K562 (cell line): Measurements from ENCODE around the gene KDM4C. TPM values are rescaled to one million over a fixed set of nuclear protein-coding genes. Genes with fewer than 3 reads are reported as not detected.

Source experiments
- ATAC-seq: fragments of 200-7000 bp; cut with Tn5 transposase; 3 replicates; pipeline ENCODE4 v1.9.1; 2020; ENCODE audit warnings: moderate library complexity
- BruUV-seq: library from RNA; stranded (reverse); fragments of 400-500 nt; replicated peaks from 2 replicates; lab custom pipeline; 2021; lab: Mats Ljungman, UMichigan
- CTCF ChIA-PET: fragments of 300-600 bp; formaldehyde crosslinking; extraction: SDS; loops from one replicate; lab custom pipeline; 2021; ENCODE audit warnings: low intra/inter-chr PET ratio; lab: Yijun Ruan, JAX
- POLR2A ChIA-PET: fragments of 300-600, 350-650 bp; sonication (Branson Sonifier 250); formaldehyde crosslinking; extraction: SDS; loops from one replicate; lab custom pipeline; 2021; ENCODE audit warnings: antibody characterized with exemption, inconsistent platforms; lab: Yijun Ruan, JAX
- DNase-seq, 4 experiments: peaks; one replicate each; pipeline versions ENCODE4 v3.0.0 to v3.0.0-alpha.2; 2011 to 2018; ENCODE audit warnings: low spot score in 3 of 4, mixed read lengths in 3 of 4; ENCODE audit errors: extremely low read depth in 1 of 4
- FAIRE-seq: peaks from 2 replicates; lab custom pipeline; 2011; peaks lifted over from hg19 to GRCh38; lab: Jason Lieb, UNC
- H2AFZ ChIP-seq: 2 replicates; pipeline ENCODE4 v1.6.0; 2011; ENCODE audit warnings: low read depth, low read length, control low read depth, inconsistent platforms
- H3K27ac ChIP-seq: fragments of 200-600 bp; 3 replicates; pipeline ENCODE4 v1.8.0; 2011; ENCODE audit warnings: low read depth, mild to moderate bottlenecking, control low read depth, inconsistent platforms, low read length, moderate library complexity, mixed read lengths; ENCODE audit errors: extremely low read depth
- H3K27me3 ChIP-seq, 2 experiments: fragments of 300-600 bp in 1 of 2; 2 replicates in 1 of 2; 3 replicates in 1 of 2; pipeline versions ENCODE4 v1.6.0 to v1.8.0; 2011; ENCODE audit warnings: inconsistent platforms in 2 of 2, low read length in 2 of 2, mild to moderate bottlenecking in 1 of 2, mixed read lengths in 1 of 2, moderate library complexity in 1 of 2; ENCODE audit not compliant: control insufficient read depth in 2 of 2, insufficient read depth in 2 of 2
- H3K36me3 ChIP-seq: fragments of 300-600 bp; 3 replicates; pipeline ENCODE4 v1.8.0; 2011; ENCODE audit warnings: mild to moderate bottlenecking, low read length, inconsistent platforms; ENCODE audit not compliant: control insufficient read depth, insufficient read depth
- H3K4me1 ChIP-seq, 2 experiments: fragments of 200-600 bp in 1 of 2; replicated peaks in 1 of 2; 2 replicates in 1 of 2; 3 replicates in 1 of 2; pipeline versions ENCODE4 v1.5.1 to v1.8.0; 2011; ENCODE audit warnings: inconsistent platforms in 2 of 2, low read length in 2 of 2, mild to moderate bottlenecking in 1 of 2, mixed read lengths in 1 of 2, moderate library complexity in 1 of 2; ENCODE audit not compliant: control insufficient read depth in 2 of 2, insufficient read depth in 2 of 2
- H3K4me2 ChIP-seq: 2 replicates; pipeline ENCODE4 v1.6.1; 2011; ENCODE audit warnings: low read length, control low read depth, inconsistent platforms, mixed read lengths; ENCODE audit not compliant: insufficient read depth
- H3K4me3 ChIP-seq: fragments of 200-600 bp; sonication (generic), shearing (Covaris generic); 2 replicates; pipeline ENCODE4 v1.5.1; 2016; ENCODE audit warnings: control low read depth, inconsistent platforms
- H3K79me2 ChIP-seq: fragments of 200-600 bp; 3 replicates; pipeline ENCODE4 v1.8.0; 2011; ENCODE audit warnings: low read length, inconsistent platforms; ENCODE audit not compliant: control insufficient read depth, insufficient read depth
- H3K9ac ChIP-seq, 2 experiments: 2 replicates each; pipeline versions ENCODE4 v1.6.0 to v1.6.1; 2011; ENCODE audit warnings: low read depth in 2 of 2, low read length in 2 of 2, control low read depth in 1 of 2, inconsistent platforms in 1 of 2, mild to moderate bottlenecking in 1 of 2, mixed read lengths in 1 of 2; ENCODE audit not compliant: insufficient read depth in 1 of 2
- H3K9me1 ChIP-seq: one replicate; pipeline ENCODE4 v1.6.0; 2011; ENCODE audit warnings: inconsistent platforms, mild to moderate bottlenecking, low read length, moderate library complexity; ENCODE audit not compliant: control insufficient read depth, insufficient read depth
- H3K9me3 ChIP-seq: replicated peaks from 2 replicates; pipeline ENCODE4 v1.5.1; 2011; ENCODE audit warnings: low read depth, low read length, inconsistent platforms; ENCODE audit not compliant: control insufficient read depth, insufficient read depth
- H4K20me1 ChIP-seq: replicated peaks from 2 replicates; pipeline ENCODE4 v1.6.1; 2011; ENCODE audit warnings: low read length, inconsistent platforms, mixed read lengths; ENCODE audit not compliant: control insufficient read depth, insufficient read depth
- CBFA2T3 ChIP-seq: fragments of 450-650 bp; IDR thresholded peaks from 2 replicates; pipeline ENCODE4 v1.6.1; 2017
- CBX8 ChIP-seq: fragments of 200-600 bp; sonication (generic); IDR thresholded peaks from 2 replicates; pipeline ENCODE4 v1.6.1; 2012; ENCODE audit warnings: borderline replicate concordance, mixed run types, low read depth, mild to moderate bottlenecking, moderate library complexity, mixed read lengths, low read length, control low read depth, inconsistent platforms; ENCODE audit not compliant: poor library complexity, severe bottlenecking; ENCODE audit errors: extremely low read depth
- EP400 ChIP-seq: fragments of 450-650 bp; IDR thresholded peaks from 2 replicates; pipeline ENCODE4 v1.6.1; 2017; ENCODE audit warnings: antibody characterized with exemption, mild to moderate bottlenecking, moderate library complexity
- GABPA ChIP-seq: fragments of 200-800 bp; sonication (Bioruptor generic); conservative IDR thresholded peaks from 2 replicates; pipeline ENCODE4 v1.6.1; 2016; ENCODE audit warnings: low read depth, missing genetic modification characterization, missing compliant biosample characterization
- HLTF ChIP-seq: fragments of 450-650 bp; IDR thresholded peaks from 2 replicates; pipeline ENCODE4 v1.6.1; 2016
- KLF10 ChIP-seq: fragments of 250-450 bp; sonication (Bioruptor Pico); IDR thresholded peaks from 2 replicates; pipeline ENCODE4 v1.6.1; 2021; ENCODE audit warnings: matching md5 sums
- WGBS: fragments of 100-300 bp; shearing (Covaris generic); methylation state at CpG from one replicate; pipeline ENCODE4 v1.1.6; 2016; ENCODE audit warnings: low coverage, mixed read lengths; ENCODE audit not compliant: insufficient coverage; ENCODE audit errors: missing lambda C conversion rate; 5-methylcytosine and 5-hydroxymethylcytosine counted together
- in situ Hi-C: fragments of 300-500 bp; cut with MboI; formaldehyde crosslinking; loops from 4 replicates; pipeline ENCODE4 v1.15.0; 2018; ENCODE audit warnings: inconsistent platforms, mixed read lengths
- intact Hi-C: fragments of 100-400 bp; cut with micrococcal nuclease; formaldehyde crosslinking; loops from 2 replicates; pipeline ENCODE4 v1.14.2; 2022
- polyA plus RNA-seq, 8 experiments: library from polyadenylated mRNA; depleted of rRNA in 4 of 8; stranded (reverse) in 5 of 8; unstranded in 3 of 8; fragments of >200 nt; fragmentation: Nextera tagmentation in 2 of 8; fragmentation: Illumina TruSeq in 1 of 8; extraction: Ambion mirVana in 2 of 8; extraction: Trizol in 1 of 8; gene quantifications; 2 replicates each; pipeline versions ENCODE4 v1.2.1 to v1.2.3, GENCODE V29; 2011 to 2014; ENCODE audit warnings: inconsistent platforms in 1 of 8, missing spikeins in 1 of 8
- total RNA-seq, 7 experiments: library from RNA; depleted of rRNA in 6 of 7; stranded (reverse); fragments of >200 nt in 6 of 7; fragmentation: Illumina TruSeq in 2 of 7; extraction: Trizol in 2 of 7; gene quantifications; 2 replicates each; pipeline versions ENCODE4 v1.2.1 to v1.2.3, GENCODE V29; 2011 to 2021; ENCODE audit warnings: low replicate concordance in 1 of 7
- TF ChIP-seq, protein P1 (sequence below): fragments of 450-650 bp; IDR thresholded peaks from 2 replicates; pipeline ENCODE4 v1.6.1; 2016; ENCODE audit warnings: borderline replicate concordance

Gene KDM4C
- total and polyA plus RNA-seq, 9 of the 15 experiments (the other 6 are each of a cell fraction or from before 2014, with no cell fraction given): 5.4 to 17.0 (median 12.6) TPM

DNA sequence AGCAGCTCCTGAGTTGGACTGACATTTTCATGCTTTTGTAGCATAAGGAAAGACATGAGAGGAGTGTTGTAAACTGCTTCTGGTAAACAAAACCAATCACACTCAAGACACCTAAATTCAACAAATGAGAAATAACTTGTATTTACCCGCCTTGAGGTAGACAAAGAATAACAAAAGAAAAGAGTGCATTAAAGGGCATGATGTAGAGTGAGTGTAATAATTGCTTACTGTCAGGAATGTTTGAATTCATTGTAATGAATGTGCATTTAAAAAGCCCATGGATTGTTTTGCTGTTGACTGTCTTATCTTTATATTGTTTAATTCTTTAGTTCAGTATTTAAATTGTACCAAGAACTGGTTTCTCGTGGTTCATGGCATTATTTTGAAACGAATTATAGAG is 61.8 kb downstream of the KDM4C start:
- CTCF ChIA-PET: no interaction called here

More for the DNA sequence above, 61.8 kb downstream of the KDM4C start:
- Histone ChIP-seq H3K27me3 (no peaks in the 10 kb centered on the region), H3K79me2 (no peaks in the 10 kb centered on the region; the same call in 2 of the 3 replicates), H3K4me3 (no peak overlapping the region), H4K20me1 (no peaks in the 10 kb centered on the region), H3K9me3 (no peaks in the 10 kb centered on the region), H3K36me3 (peaks cover 14% of the 10 kb centered on the region; the same call in 2 of the 3 replicates), H3K4me1 (peaks cover 0 to 2% of the 10 kb centered on the region in 2 experiments; a peak in 3 of 5 replicates), H3K4me2 (no peak overlapping the region), H3K9me1 (no peaks in the 10 kb centered on the region), H2AFZ (no peak overlapping the region), H3K27ac (no peak overlapping the region), H3K9ac (no peak overlapping the region)
- TF ChIP-seq, protein P1, sequence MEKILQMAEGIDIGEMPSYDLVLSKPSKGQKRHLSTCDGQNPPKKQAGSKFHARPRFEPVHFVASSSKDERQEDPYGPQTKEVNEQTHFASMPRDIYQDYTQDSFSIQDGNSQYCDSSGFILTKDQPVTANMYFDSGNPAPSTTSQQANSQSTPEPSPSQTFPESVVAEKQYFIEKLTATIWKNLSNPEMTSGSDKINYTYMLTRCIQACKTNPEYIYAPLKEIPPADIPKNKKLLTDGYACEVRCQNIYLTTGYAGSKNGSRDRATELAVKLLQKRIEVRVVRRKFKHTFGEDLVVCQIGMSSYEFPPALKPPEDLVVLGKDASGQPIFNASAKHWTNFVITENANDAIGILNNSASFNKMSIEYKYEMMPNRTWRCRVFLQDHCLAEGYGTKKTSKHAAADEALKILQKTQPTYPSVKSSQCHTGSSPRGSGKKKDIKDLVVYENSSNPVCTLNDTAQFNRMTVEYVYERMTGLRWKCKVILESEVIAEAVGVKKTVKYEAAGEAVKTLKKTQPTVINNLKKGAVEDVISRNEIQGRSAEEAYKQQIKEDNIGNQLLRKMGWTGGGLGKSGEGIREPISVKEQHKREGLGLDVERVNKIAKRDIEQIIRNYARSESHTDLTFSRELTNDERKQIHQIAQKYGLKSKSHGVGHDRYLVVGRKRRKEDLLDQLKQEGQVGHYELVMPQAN: no peak
- no peak for TF ChIP-seq EP400
- TF ChIP-seq GABPA (tag): no peak
- no peak for TF ChIP-seq CBFA2T3
- TF ChIP-seq KLF10 (CRISPR knock-in tag): no peak
- TF ChIP-seq CBX8: no peak
- no peak for TF ChIP-seq HLTF
- POLR2A ChIA-PET: interaction anchor here (0.6 to 0.7 kb wide), 3 partner anchors 14 to 273 kb away, joined by 3 read pairs; no protein-coding TSS in a partner anchor
- in situ Hi-C loops: no loop called here
- 33% methylated on average over 3 of the region's 3 CpGs for WGBS
- intact Hi-C loops: no loop called here
- ATAC-seq (no peak), DNase-seq (no peak), FAIRE-seq (no peak)
- no TSS peak for BruUV-seq
